Caki2 (cell line): ENCODE data around the gene GGCX. TPM values are rescaled to one million over a fixed set of nuclear protein-coding genes. Genes with fewer than 3 reads are reported as not detected.
A peak's percentile ranks its signal among the peaks of the same experiment; 100 is the strongest.

ENCODE experiments used
- DNase-seq: peaks from one replicate; pipeline ENCODE4 v3.0.0-alpha.2; 2015; ENCODE audit warnings: low read depth
- in situ Hi-C: cut with HindIII; loops from 2 replicates; pipeline ENCODE4 v1.10.0; 2016; ENCODE audit warnings: low sequenced_read_pairs, low pct_unique_long_range_greater_than_20kb, mixed read lengths
- total RNA-seq: library from RNA; depleted of rRNA; stranded (reverse); fragments of >200 nt; shearing (Covaris generic); gene quantifications from 2 replicates; pipeline ENCODE4 v1.2.3, GENCODE V29; 2014; ENCODE audit warnings: low replicate concordance

GGCX gene
- total RNA-seq, 1 experiment from 2014 or later = 69.2 TPM

- in situ Hi-C loops = no loop called here
- no peak for DNase-seq
These were observed 27.2 kb downstream of the GGCX start for GRCh38 chr2:85534099-85534498.

GRCh38 chr2:85531589-85531988 lies 29.7 kb downstream of the GGCX start:
- in situ Hi-C loops = no loop called here

GRCh38 chr2:85529809-85530208 lies 31.5 kb downstream of the GGCX start:
- in situ Hi-C loops = no loop called here

More at GRCh38 chr2:85531589-85531988, 29.7 kb downstream of the GGCX start:
- no peak for DNase-seq

GRCh38 chr2:85528355-85528754 lies 32.9 kb downstream of the GGCX start:
- DNase-seq = no peak
- in situ Hi-C loops = no loop called here

More at GRCh38 chr2:85529809-85530208, 31.5 kb downstream of the GGCX start:
- DNase-seq = no peak

GRCh38 chr2:85527787-85528186 lies 33.5 kb downstream of the GGCX start:
- no peak for DNase-seq
- in situ Hi-C loops = no loop called here

GRCh38 chr2:85525567-85525966 lies 35.7 kb downstream of the GGCX start:
- in situ Hi-C loops = no loop called here
- no peak for DNase-seq

GRCh38 chr2:85525029-85525428 lies 36.3 kb downstream of the GGCX start:
- no peak for DNase-seq
- in situ Hi-C loops = no loop called here

GRCh38 chr2:85524336-85524908 lies 36.9 kb downstream of the GGCX start:
- DNase-seq = no peak
- in situ Hi-C loops = no loop called here

- DNase-seq = no peak
- in situ Hi-C loops = no loop called here
These were observed 37.4 kb downstream of the GGCX start for GRCh38 chr2:85523903-85524335.

- in situ Hi-C loops = no loop called here
- DNase-seq = no peak
These were observed 38.0 kb downstream of the GGCX start for GRCh38 chr2:85523062-85523902.

- in situ Hi-C loops = no loop called here
- no peak for DNase-seq
These were observed 39.1 kb downstream of the GGCX start for GRCh38 chr2:85522090-85522647.

- no peak for DNase-seq
- in situ Hi-C loops = no loop called here
These were observed 44.5 kb downstream of the GGCX start for GRCh38 chr2:85516653-85517389.

GRCh38 chr2:85514323-85514722 lies 47.0 kb downstream of the GGCX start:
- DNase-seq = no peak
- in situ Hi-C loops = no loop called here

GRCh38 chr2:85511008-85511811 lies 50.1 kb downstream of the GGCX start:
- in situ Hi-C loops = no loop called here
- DNase-seq = no peak

GRCh38 chr2:85506768-85507181 lies 54.5 kb downstream of the GGCX start:
- no peak for DNase-seq
- in situ Hi-C loops = no loop called here

GRCh38 chr2:85505551-85506238 lies 55.6 kb downstream of the GGCX start:
- in situ Hi-C loops = no loop called here
- no peak for DNase-seq

- in situ Hi-C loops = no loop called here
- DNase-seq = peak; percentile 100
These were observed 56.5 kb downstream of the GGCX start for GRCh38 chr2:85504778-85505261.
